Endothelial cell (in vitro differentiated cells): ENCODE results near the gene ADGRB2. TPM values are rescaled to one million over a fixed set of nuclear protein-coding genes. Genes with fewer than 3 reads are reported as not detected.
"Not testable (repeated sequence)": the region's sequence is repeated elsewhere in the genome, so short reads cannot be mapped to it uniquely, and the experiment has no call there.

Experiments
- DNase-seq: peaks from one replicate; pipeline ENCODE4 v3.0.0; 2021; ENCODE audit warnings: low spot score
- H3K27ac Mint-ChIP-seq: one replicate; pipeline ENCODE4 v1.8.0; 2021; ENCODE audit warnings: mixed read lengths, inconsistent platforms; ENCODE audit not compliant: unreplicated experiment
- H3K27me3 Mint-ChIP-seq: one replicate; pipeline ENCODE4 v1.8.0; 2021; ENCODE audit warnings: mild to moderate bottlenecking, moderate library complexity, mixed read lengths, inconsistent platforms; ENCODE audit not compliant: unreplicated experiment
- H3K36me3 Mint-ChIP-seq: one replicate; pipeline ENCODE4 v1.8.0; 2021; ENCODE audit warnings: mild to moderate bottlenecking, low read depth, mixed read lengths, inconsistent platforms; ENCODE audit not compliant: unreplicated experiment
- H3K4me1 Mint-ChIP-seq: one replicate; pipeline ENCODE4 v1.8.0; 2021; ENCODE audit warnings: mild to moderate bottlenecking, mixed read lengths, inconsistent platforms; ENCODE audit not compliant: unreplicated experiment
- H3K4me3 Mint-ChIP-seq: one replicate; pipeline ENCODE4 v1.8.0; 2021; ENCODE audit warnings: mild to moderate bottlenecking, mixed read lengths, inconsistent platforms; ENCODE audit not compliant: unreplicated experiment
- H3K9me3 Mint-ChIP-seq: one replicate; pipeline ENCODE4 v1.8.0; 2021; ENCODE audit warnings: mixed read lengths, inconsistent platforms; ENCODE audit not compliant: unreplicated experiment
- total RNA-seq: library from RNA; stranded (reverse); fragmentation: NEBNext Ultra II Directional; extraction: Animal tissue kit (Norgen Biotek cat#: 25700); gene quantifications from one replicate; pipeline ENCODE4 v1.2.1, GENCODE V29; 2021; ENCODE audit not compliant: unreplicated experiment
- TF ChIP-seq, protein P1 (sequence below): fragments of 200-600 bp; sonication (generic); IDR thresholded peaks from one replicate; pipeline ENCODE4 v1.5.0; 2021; ENCODE audit warnings: antibody characterized with exemption; ENCODE audit not compliant: unreplicated experiment

The ADGRB2 gene
- total RNA-seq, 1 donor from 2014 or later: 0.44 TPM

DNA sequence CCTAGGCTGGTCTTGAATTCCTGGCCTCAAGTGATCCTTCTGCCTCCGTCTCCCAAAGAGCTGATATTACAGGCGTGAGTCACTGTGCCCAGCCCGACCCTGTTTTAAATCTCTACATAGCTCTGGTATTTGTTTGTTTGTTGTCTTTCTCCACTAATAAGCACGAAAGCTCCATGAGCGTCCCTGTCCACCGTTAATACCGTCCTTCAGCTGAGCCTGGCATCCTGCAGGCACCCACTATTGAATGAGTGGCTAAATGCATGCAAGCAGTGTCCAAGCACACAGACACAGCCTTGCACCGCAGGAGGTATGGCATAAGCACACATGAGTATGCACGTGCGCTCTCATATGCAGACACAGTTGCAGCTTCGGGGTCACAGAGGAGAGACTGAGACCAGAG is 55.8 kb downstream of the ADGRB2 start:
- H3K27me3 Mint-ChIP-seq: peaks cover 18% of the 10 kb centered on the region
- no peak overlapping the region for H3K4me3 Mint-ChIP-seq
- DNase-seq: no peak
- peaks cover 18% of the 10 kb centered on the region for H3K4me1 Mint-ChIP-seq
- TF ChIP-seq, protein P1, sequence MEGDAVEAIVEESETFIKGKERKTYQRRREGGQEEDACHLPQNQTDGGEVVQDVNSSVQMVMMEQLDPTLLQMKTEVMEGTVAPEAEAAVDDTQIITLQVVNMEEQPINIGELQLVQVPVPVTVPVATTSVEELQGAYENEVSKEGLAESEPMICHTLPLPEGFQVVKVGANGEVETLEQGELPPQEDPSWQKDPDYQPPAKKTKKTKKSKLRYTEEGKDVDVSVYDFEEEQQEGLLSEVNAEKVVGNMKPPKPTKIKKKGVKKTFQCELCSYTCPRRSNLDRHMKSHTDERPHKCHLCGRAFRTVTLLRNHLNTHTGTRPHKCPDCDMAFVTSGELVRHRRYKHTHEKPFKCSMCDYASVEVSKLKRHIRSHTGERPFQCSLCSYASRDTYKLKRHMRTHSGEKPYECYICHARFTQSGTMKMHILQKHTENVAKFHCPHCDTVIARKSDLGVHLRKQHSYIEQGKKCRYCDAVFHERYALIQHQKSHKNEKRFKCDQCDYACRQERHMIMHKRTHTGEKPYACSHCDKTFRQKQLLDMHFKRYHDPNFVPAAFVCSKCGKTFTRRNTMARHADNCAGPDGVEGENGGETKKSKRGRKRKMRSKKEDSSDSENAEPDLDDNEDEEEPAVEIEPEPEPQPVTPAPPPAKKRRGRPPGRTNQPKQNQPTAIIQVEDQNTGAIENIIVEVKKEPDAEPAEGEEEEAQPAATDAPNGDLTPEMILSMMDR: no peak
- no peaks in the 10 kb centered on the region for H3K9me3 Mint-ChIP-seq
- no peak overlapping the region for H3K27ac Mint-ChIP-seq
- H3K36me3 Mint-ChIP-seq: no peaks in the 10 kb centered on the region

DNA sequence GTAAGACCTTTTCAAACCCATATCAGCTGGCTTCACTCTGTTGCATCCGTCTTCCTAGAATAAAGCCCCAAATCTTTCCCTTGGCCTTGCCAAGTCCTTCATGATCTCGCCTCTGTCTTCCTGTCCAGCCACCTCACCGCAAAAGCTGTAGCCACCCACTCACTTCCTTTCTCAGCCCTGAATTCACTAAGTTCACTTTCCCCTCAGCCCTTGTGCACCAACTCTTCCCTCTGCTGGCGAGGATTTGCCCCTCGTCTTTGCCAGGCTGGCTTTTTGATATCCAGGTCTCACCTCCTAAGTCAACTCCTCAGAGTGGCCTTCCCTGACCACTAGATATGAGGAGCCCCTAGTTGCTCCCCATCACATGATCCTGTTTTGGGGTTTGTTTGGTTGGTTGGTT is 56.4 kb downstream of the ADGRB2 start:
- Mint-ChIP-seq H3K36me3 (no peaks in the 10 kb centered on the region), H3K27ac (no peak overlapping the region), H3K4me1 (peaks cover 17% of the 10 kb centered on the region), H3K4me3 (no peak overlapping the region), H3K9me3 (no peaks in the 10 kb centered on the region), H3K27me3 (peaks cover 18% of the 10 kb centered on the region)
- no peak for DNase-seq
- TF ChIP-seq, protein P1: no peak

DNA sequence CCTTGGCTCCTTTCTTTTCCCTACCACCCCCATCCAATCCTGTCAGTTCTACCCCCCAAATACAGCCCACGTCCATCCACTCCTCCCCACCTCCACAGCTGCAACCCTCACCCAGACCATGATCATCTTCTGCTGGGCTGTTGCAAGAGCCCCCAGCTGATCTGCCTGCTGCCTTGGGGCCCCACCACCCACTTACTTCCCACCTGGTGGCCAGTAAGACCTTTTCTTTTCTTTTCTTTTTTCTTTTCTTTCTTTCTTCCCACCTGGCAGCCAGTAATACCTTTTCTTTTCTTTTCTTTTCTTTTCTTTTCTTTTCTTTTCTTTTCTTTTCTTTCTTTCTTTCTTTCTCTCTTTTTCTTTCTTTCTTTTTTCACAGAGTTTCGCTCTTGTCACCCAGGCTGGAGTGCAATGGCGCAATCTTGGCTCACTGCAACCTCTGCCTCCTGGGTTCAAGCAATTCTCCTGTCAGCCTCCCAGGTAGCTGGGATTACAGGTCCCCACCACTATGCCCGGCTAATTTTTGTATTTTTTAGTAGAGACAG is 57.0 kb downstream of the ADGRB2 start:
- H3K27ac Mint-ChIP-seq, H3K9me3 Mint-ChIP-seq, DNase-seq, H3K36me3 Mint-ChIP-seq, H3K4me3 Mint-ChIP-seq: not testable (repeated sequence)
- Mint-ChIP-seq H3K4me1 (peaks cover 13% of the 10 kb centered on the region), H3K27me3 (peaks cover 17% of the 10 kb centered on the region)

DNA sequence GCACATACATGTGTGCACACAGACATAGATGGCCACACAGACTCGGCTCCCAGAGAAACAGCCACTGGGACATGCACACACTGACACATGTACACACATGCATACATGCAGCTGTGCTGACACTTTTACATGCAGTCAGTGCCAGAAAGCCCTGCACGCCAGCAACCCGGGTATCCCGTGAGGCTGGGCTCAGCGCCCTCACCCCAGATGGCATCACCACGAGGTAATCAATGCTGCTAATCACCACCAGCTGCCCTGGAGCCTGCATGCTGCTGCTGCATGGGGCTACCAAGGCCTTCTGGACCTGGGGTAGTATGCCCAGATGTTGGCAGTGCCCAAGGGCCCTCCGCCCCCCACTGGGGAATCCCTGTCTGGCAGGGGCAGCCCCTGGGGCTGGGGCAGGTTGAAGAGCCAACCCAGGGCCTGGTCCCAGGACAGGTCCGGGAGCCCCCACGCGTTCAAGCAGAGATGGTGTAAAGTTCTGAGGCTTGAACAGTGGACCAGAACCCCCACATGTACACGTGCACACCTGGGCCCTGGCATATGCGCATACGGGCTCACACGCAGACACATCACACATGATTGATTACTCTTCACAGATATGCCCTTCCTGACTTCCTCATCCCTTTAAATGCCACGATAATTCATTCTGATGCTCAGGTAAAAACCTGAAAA is 57.6 kb downstream of the ADGRB2 start:
- Mint-ChIP-seq H3K4me1 (peaks cover 11% of the 10 kb centered on the region), H3K27ac (no peak overlapping the region), H3K36me3 (no peaks in the 10 kb centered on the region), H3K9me3 (no peaks in the 10 kb centered on the region), H3K4me3 (no peak overlapping the region), H3K27me3 (peaks cover 16% of the 10 kb centered on the region)
- no peak for DNase-seq
- TF ChIP-seq, protein P1: no peak

- Mint-ChIP-seq H3K4me3 (no peak overlapping the region), H3K27me3 (peaks cover 13% of the 10 kb centered on the region), H3K27ac (no peak overlapping the region), H3K9me3 (no peaks in the 10 kb centered on the region), H3K36me3 (peaks cover 5% of the 10 kb centered on the region), H3K4me1 (peaks cover 11% of the 10 kb centered on the region)
- TF ChIP-seq, protein P1: no peak
- DNase-seq: peak; percentile 28
Observed at GRCh38 chr1:31705080-31705866, 58.9 kb downstream of the ADGRB2 start.
